ENCODE measurements around the gene ZFYVE9. TPM values are rescaled to one million over a fixed set of nuclear protein-coding genes. Genes with fewer than 3 reads are reported as not detected.

Gene ZFYVE9
- total RNA-seq, 1 donor from 2014 or later, result 17.9 TPM

GRCh38 chr1:52268372-52268771, 126.5 kb downstream of the ZFYVE9 start:
- intact Hi-C loops (cut with micrococcal nuclease), result no loop called here
- Histone ChIP-seq H3K4me3 (no peak overlapping the region), H3K36me3 (peaks cover 20% of the 10 kb centered on the region), H3K27ac (replicated peaks) (no peak overlapping the region), H3K9me3 (replicated peaks) (no peaks in the 10 kb centered on the region), H3K27me3 (ENCODE audit: low read depth) (no peaks in the 10 kb centered on the region), H3K4me1 (peaks cover under 1% of the 10 kb centered on the region)
- no peak for DNase-seq
- no peak for TF ChIP-seq CTCF (IDR thresholded peaks at IDR 0.05; ENCODE audit: borderline replicate concordance)

GRCh38 chr1:52281518-52281917, 139.6 kb downstream of the ZFYVE9 start:
- no peaks in the 10 kb centered on the region for H3K4me1 ChIP-seq
- peaks cover 24% of the 10 kb centered on the region for H3K36me3 ChIP-seq
- H3K27ac ChIP-seq (replicated peaks), result no peak overlapping the region
- H3K27me3 ChIP-seq (ENCODE audit: low read depth), result no peaks in the 10 kb centered on the region
- DNase-seq, result no peak
- no peak for TF ChIP-seq CTCF (IDR thresholded peaks at IDR 0.05; ENCODE audit: borderline replicate concordance)
- intact Hi-C loops (cut with micrococcal nuclease), result no loop called here
- H3K9me3 ChIP-seq (replicated peaks), result no peaks in the 10 kb centered on the region
- H3K4me3 ChIP-seq, result no peak overlapping the region

GRCh38 chr1:52288286-52288685, 146.4 kb downstream of the ZFYVE9 start:
- DNase-seq, result no peak
- intact Hi-C loops (cut with micrococcal nuclease), result no loop called here
- no peaks in the 10 kb centered on the region for H3K9me3 ChIP-seq (replicated peaks)
- H3K4me3 ChIP-seq, result no peak overlapping the region
- no peaks in the 10 kb centered on the region for H3K4me1 ChIP-seq
- H3K36me3 ChIP-seq, result no peaks in the 10 kb centered on the region
- H3K27me3 ChIP-seq (ENCODE audit: low read depth), result no peaks in the 10 kb centered on the region
- no peak overlapping the region for H3K27ac ChIP-seq (replicated peaks)
- no peak for TF ChIP-seq CTCF (IDR thresholded peaks at IDR 0.05; ENCODE audit: borderline replicate concordance)

GRCh38 chr1:52294580-52294979, 152.7 kb downstream of the ZFYVE9 start:
- Histone ChIP-seq H3K9me3 (replicated peaks) (no peaks in the 10 kb centered on the region), H3K4me3 (no peak overlapping the region), H3K27me3 (ENCODE audit: low read depth) (no peaks in the 10 kb centered on the region), H3K36me3 (peaks cover 7% of the 10 kb centered on the region), H3K4me1 (no peaks in the 10 kb centered on the region), H3K27ac (replicated peaks) (no peak overlapping the region)
- DNase-seq, result no peak
- TF ChIP-seq CTCF (IDR thresholded peaks at IDR 0.05; ENCODE audit: borderline replicate concordance), result no peak
- intact Hi-C loops (cut with micrococcal nuclease), result no loop called here

GRCh38 chr1:52296345-52296744, 154.5 kb downstream of the ZFYVE9 start:
- Histone ChIP-seq H3K4me1 (no peaks in the 10 kb centered on the region), H3K9me3 (replicated peaks) (no peaks in the 10 kb centered on the region), H3K27me3 (ENCODE audit: low read depth) (no peaks in the 10 kb centered on the region), H3K27ac (replicated peaks) (no peak overlapping the region), H3K4me3 (no peak overlapping the region), H3K36me3 (peaks cover 7% of the 10 kb centered on the region)
- TF ChIP-seq CTCF (IDR thresholded peaks at IDR 0.05; ENCODE audit: borderline replicate concordance), result peak; percentile 73
- no peak for DNase-seq
- intact Hi-C loops (cut with micrococcal nuclease), result loop anchor here (5.0 kb wide), 2 partner anchors 154 to 169 kb away; partner anchors contain the start of gene ZFYVE9

Data from left ventricle myocardium inferior (tissue), 1 donor.